Measurements from ENCODE around the gene LGMN.

GRCh38 chr14:92675976-92676375, 72.5 kb downstream of the LGMN start:
- TF ChIP-seq RAD21 (conservative IDR thresholded peaks at IDR 0.05) (no peak), MXI1 (conservative IDR thresholded peaks at IDR 0.05; ENCODE audit: poor library complexity, severe bottlenecking) (no peak), CTCF (IDR thresholded peaks at IDR 0.05; ENCODE audit: poor library complexity, severe bottlenecking) (no peak)

Measured in neural cell (in vitro differentiated cells).